HEK293T (cell line): ENCODE data around the gene ARIH2.

Source experiments
- FOXK2 ChIP-seq: fragments of 450-650 bp; IDR thresholded peaks from 2 replicates; pipeline ENCODE4 v1.6.1; 2016; ENCODE audit warnings: mild to moderate bottlenecking
- SP1 ChIP-seq: fragments of 450-650 bp; IDR thresholded peaks from 2 replicates; pipeline ENCODE4 v1.6.1; 2017
- ZNF384 ChIP-seq: fragments of 450-650 bp; IDR thresholded peaks from 2 replicates; pipeline ENCODE4 v1.6.1; 2016

DNA sequence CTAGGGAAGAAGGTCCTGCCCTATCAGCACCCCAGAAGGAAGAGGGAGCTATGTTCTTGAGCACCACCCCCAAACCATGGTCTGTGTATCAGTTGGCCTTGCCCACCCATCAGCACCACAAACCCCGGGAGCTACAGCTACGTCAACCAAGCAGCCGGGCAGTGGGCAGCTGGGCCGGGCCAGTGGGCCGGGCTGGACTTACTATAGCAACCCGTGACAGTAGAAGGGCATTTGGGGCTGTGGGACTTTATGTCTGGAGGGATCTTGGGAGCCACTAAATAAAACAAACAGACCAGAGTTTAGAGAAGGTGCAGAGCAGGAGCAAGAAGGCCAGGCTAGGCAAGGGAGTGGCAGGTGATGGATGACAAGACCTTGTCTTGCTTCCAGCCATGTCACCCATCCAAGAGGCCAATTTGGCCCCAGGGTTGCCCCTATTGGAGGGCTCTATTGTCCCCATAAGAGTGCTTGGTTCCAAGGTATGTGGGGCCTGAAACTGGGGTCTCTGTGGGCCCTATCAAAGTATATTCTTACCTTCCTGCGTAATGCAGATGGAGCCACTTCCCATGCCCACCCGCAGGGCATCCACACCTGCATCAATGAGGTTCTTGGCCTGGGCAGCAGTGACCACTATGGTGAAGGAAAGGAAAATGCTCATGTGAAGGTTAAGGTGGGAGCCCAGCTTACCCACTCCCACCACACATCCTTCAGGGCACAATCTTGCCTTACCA, 107.3 kb downstream of the ARIH2 start:
- TF ChIP-seq SP1 = no peak
- no peak for TF ChIP-seq ZNF384
- no peak for TF ChIP-seq FOXK2
